Spleen (tissue), 11 donors: ENCODE data around the gene LDHAL6A. TPM values are rescaled to one million over a fixed set of nuclear protein-coding genes. Genes with fewer than 3 reads are reported as not detected.

Source experiments
- DNase-seq: peaks from one replicate; pipeline ENCODE4 v3.0.0-alpha.2; 2020
- H3K27ac ChIP-seq, 8 donors: fragments of 200-600 bp; sonication (generic) in 7 of 8; 1 replicate in 4 of 8; 2 replicates in 4 of 8; pipeline versions ENCODE4 v1.5.0 to v1.8.0; 2016 to 2021; ENCODE audit warnings: inconsistent platforms in 4 of 8, mild to moderate bottlenecking in 4 of 8, moderate library complexity in 1 of 8
- H3K27me3 ChIP-seq, 7 donors: fragments of 200-600 bp; sonication (generic) in 6 of 7; replicated peaks in 1 of 7; 1 replicate in 4 of 7; 2 replicates in 3 of 7; pipeline versions ENCODE4 v1.5.0 to v1.8.0; 2016 to 2021; ENCODE audit warnings: inconsistent platforms in 3 of 7, mild to moderate bottlenecking in 1 of 7
- H3K36me3 ChIP-seq, 6 donors: fragments of 200-600 bp; sonication (generic) in 5 of 6; 1 replicate in 4 of 6; 2 replicates in 2 of 6; pipeline versions ENCODE4 v1.5.0 to v1.8.0; 2016 to 2021; ENCODE audit warnings: inconsistent platforms in 2 of 6
- H3K4me1 ChIP-seq, 6 donors: fragments of 200-600 bp; sonication (generic) in 5 of 6; 1 replicate in 3 of 6; 2 replicates in 3 of 6; pipeline versions ENCODE4 v1.5.0 to v1.8.0; 2016 to 2021; ENCODE audit warnings: inconsistent platforms in 3 of 6
- H3K4me3 ChIP-seq, 8 donors: fragments of 200-600 bp; sonication (generic) in 7 of 8; 1 replicate in 4 of 8; 2 replicates in 4 of 8; pipeline versions ENCODE4 v1.5.0 to v1.8.0; 2016 to 2021; ENCODE audit warnings: inconsistent platforms in 4 of 8, mild to moderate bottlenecking in 4 of 8, moderate library complexity in 2 of 8
- H3K9me3 ChIP-seq, 8 donors: fragments of 200-600 bp; sonication (generic) in 7 of 8; 1 replicate in 4 of 8; 2 replicates in 4 of 8; pipeline versions ENCODE4 v1.5.0 to v1.8.0; 2016 to 2021; ENCODE audit warnings: inconsistent platforms in 4 of 8
- CTCF ChIP-seq, 11 experiments: fragments of 200-600 bp in 7 of 11; fragments of 450-650 bp in 4 of 11; sonication (generic) in 4 of 11; IDR thresholded peaks in 8 of 11; conservative IDR thresholded peaks in 3 of 11; 1 replicate in 7 of 11; 2 replicates in 4 of 11; pipeline versions ENCODE4 v1.4.0 to v1.8.0; 2016 to 2021; ENCODE audit warnings: antibody characterized with exemption in 11 of 11, inconsistent platforms in 4 of 11, mild to moderate bottlenecking in 1 of 11
- POLR2A ChIP-seq, 3 donors: fragments of 450-650 bp; IDR thresholded peaks; one replicate each; pipeline ENCODE4 v1.5.1; 2017; ENCODE audit warnings: antibody characterized with exemption in 3 of 3, mild to moderate bottlenecking in 1 of 3
- POLR2AphosphoS5 ChIP-seq, 3 donors: sonication (generic); formaldehyde crosslinking; IDR thresholded peaks; one replicate each; pipeline ENCODE4 v1.5.1; 2017; ENCODE audit warnings: antibody characterized with exemption in 3 of 3
- WGBS, 5 donors: extraction: QIAGEN DNeasy Blood & Tissue Kit in 3 of 5; methylation state at CpG; one replicate each; pipeline versions ENCODE4 v1.1.5 to v1.1.7; 2013 to 2018; 5-methylcytosine and 5-hydroxymethylcytosine counted together
- intact Hi-C: fragments of 100-400 bp; cut with DNase I; formaldehyde crosslinking; loops from one replicate; pipeline ENCODE4 v1.15.0; 2023; ENCODE audit warnings: low total_unique reads
- polyA plus RNA-seq, 3 donors: library from polyadenylated mRNA; stranded (reverse); fragments of 200-250 nt; gene quantifications; one replicate each; pipeline ENCODE4 v1.2.1, GENCODE V29; 2013
- total RNA-seq, 7 donors: library from RNA; depleted of rRNA in 3 of 7; stranded (reverse); fragments of >200 nt in 3 of 7; fragmentation: NEBNext Ultra II Directional in 4 of 7; extraction: Animal tissue kit (Norgen Biotek cat#: 25700) in 4 of 7; gene quantifications; one replicate each; pipeline versions ENCODE4 v1.1.0 to v1.2.1, GENCODE V29; 2016 to 2021
- donor health status: healthy with polysubstance abuse.
- donor health status: DM: no; HTN: no; CAD: no; lungs with moderate emphysema.
- donor health status: DM: no; HTN: no; CAD: no.
- donor health status: Bipolar disorder and iron deficiency.
- donor health status: healthy.
- donor health status: DM: no; HTN: no; CAD: no.
- donor health status: DM: yes; HTN: yes; CAD: no.

LDHAL6A gene
- total and polyA plus RNA-seq, 10 donors: 0.02 TPM; not detected in 9

GRCh38 chr11:18492888-18493287, 37.2 kb downstream of the LDHAL6A start:
- H3K27ac ChIP-seq: no peak overlapping the region
- intact Hi-C loops: no loop called here
- no peaks in the 10 kb centered on the region for H3K27me3 ChIP-seq
- no peaks in the 10 kb centered on the region for H3K4me1 ChIP-seq
- no peaks in the 10 kb centered on the region for H3K9me3 ChIP-seq
- peaks cover 3 to 100% (median 48%) of the 10 kb centered on the region in 6 donors for H3K36me3 ChIP-seq
- no peak overlapping the region for H3K4me3 ChIP-seq
- no peak for DNase-seq
- TF ChIP-seq CTCF (IDR thresholded peaks at IDR 0.05 in 8 of 11, conservative IDR thresholded peaks at IDR 0.05 in 3 of 11) (no peak), POLR2A (IDR thresholded peaks at IDR 0.05) (no peak), POLR2AphosphoS5 (IDR thresholded peaks at IDR 0.05) (no peak)

GRCh38 chr11:18493310-18493709, 37.7 kb downstream of the LDHAL6A start:
- Histone ChIP-seq H3K27ac (no peak overlapping the region), H3K4me3 (no peak overlapping the region), H3K27me3 (no peaks in the 10 kb centered on the region), H3K9me3 (no peaks in the 10 kb centered on the region), H3K36me3 (peaks cover 3 to 100% (median 51%) of the 10 kb centered on the region in 6 donors), H3K4me1 (no peaks in the 10 kb centered on the region)
- intact Hi-C loops: no loop called here
- DNase-seq: no peak
- WGBS, 5 donors: 89 to 92% (median 90%) methylated on average over 4 of the region's 4 CpGs
- no peak for TF ChIP-seq POLR2AphosphoS5 (IDR thresholded peaks at IDR 0.05)
- no peak for TF ChIP-seq POLR2A (IDR thresholded peaks at IDR 0.05)
- TF ChIP-seq CTCF (IDR thresholded peaks at IDR 0.05 in 8 of 11, conservative IDR thresholded peaks at IDR 0.05 in 3 of 11): no peak

- Histone ChIP-seq H3K9me3 (no peaks in the 10 kb centered on the region), H3K27me3 (no peaks in the 10 kb centered on the region), H3K4me3 (no peak overlapping the region), H3K4me1 (no peaks in the 10 kb centered on the region), H3K36me3 (peaks cover 3 to 97% (median 55%) of the 10 kb centered on the region in 6 donors), H3K27ac (no peak overlapping the region)
- no peak for DNase-seq
- TF ChIP-seq CTCF (IDR thresholded peaks at IDR 0.05 in 8 of 11, conservative IDR thresholded peaks at IDR 0.05 in 3 of 11): no peak
- no peak for TF ChIP-seq POLR2AphosphoS5 (IDR thresholded peaks at IDR 0.05)
- TF ChIP-seq POLR2A (IDR thresholded peaks at IDR 0.05): no peak
- intact Hi-C loops: no loop called here
Observed at GRCh38 chr11:18495271-18495670, 39.6 kb downstream of the LDHAL6A start.

- Histone ChIP-seq H3K4me3 (no peak overlapping the region), H3K27ac (no peak overlapping the region), H3K4me1 (no peaks in the 10 kb centered on the region), H3K27me3 (no peaks in the 10 kb centered on the region), H3K9me3 (no peaks in the 10 kb centered on the region), H3K36me3 (peaks cover under 1 to 97% (median 56%) of the 10 kb centered on the region in 6 donors)
- TF ChIP-seq CTCF (IDR thresholded peaks at IDR 0.05 in 8 of 11, conservative IDR thresholded peaks at IDR 0.05 in 3 of 11) (no peak), POLR2AphosphoS5 (IDR thresholded peaks at IDR 0.05) (no peak), POLR2A (IDR thresholded peaks at IDR 0.05) (no peak)
- intact Hi-C loops: no loop called here
- WGBS, 5 donors: 88 to 98% (median 92%) methylated on average over 4 of the region's 4 CpGs
- DNase-seq: no peak
Observed at GRCh38 chr11:18495703-18496102, 40.0 kb downstream of the LDHAL6A start.
